IMR-90 (cell line): ENCODE results near the gene PLEKHG1. TPM values are rescaled to one million over a fixed set of nuclear protein-coding genes. Genes with fewer than 3 reads are reported as not detected.

Experiments used
- ATAC-seq: fragments of 200-7000 bp; cut with Tn5 transposase; 2 replicates; pipeline ENCODE4 v1.9.1; 2020; ENCODE audit warnings: low read depth, mild to moderate bottlenecking, moderate library complexity
- BruUV-seq: library from RNA; stranded (reverse); fragments of 400-500 nt; replicated peaks from 2 replicates; lab custom pipeline; 2021; lab: Mats Ljungman, UMichigan
- CTCF ChIA-PET: fragments of 300-600 bp; formaldehyde crosslinking; extraction: SDS; loops from one replicate; lab custom pipeline; 2021; ENCODE audit warnings: antibody characterized with exemption; lab: Yijun Ruan, JAX
- POLR2A ChIA-PET: fragments of 300-600 bp; sonication (Branson Sonifier 250); formaldehyde crosslinking; loops from one replicate; lab custom pipeline; 2022; ENCODE audit warnings: antibody characterized with exemption; ENCODE audit not compliant: unreplicated experiment; lab: Charles Lee
- DNase-seq: peaks from one replicate; pipeline ENCODE4 v3.0.0; 2013
- H2AFZ ChIP-seq: replicated peaks from 2 replicates; pipeline ENCODE3; 2013; ENCODE audit warnings: low read length, mild to moderate bottlenecking; ENCODE audit not compliant: poor library complexity
- H2AK5ac ChIP-seq: 2 replicates; pipeline ENCODE4 v1.6.1; 2013; ENCODE audit warnings: low read depth, low read length, inconsistent platforms
- H2AK9ac ChIP-seq: replicated peaks from 2 replicates; pipeline ENCODE3; 2013; ENCODE audit warnings: mild to moderate bottlenecking, low read depth, low read length, moderate library complexity; ENCODE audit not compliant: poor library complexity
- H2BK120ac ChIP-seq: 2 replicates; pipeline ENCODE4 v1.6.1; 2013; ENCODE audit warnings: low read depth, low read length, inconsistent platforms
- H2BK15ac ChIP-seq: 3 replicates; pipeline ENCODE4 v1.6.1; 2013; ENCODE audit warnings: low read depth, low read length, inconsistent platforms
- H2BK20ac ChIP-seq: 2 replicates; pipeline ENCODE4 v1.6.1; 2013; ENCODE audit warnings: low read depth, mild to moderate bottlenecking, inconsistent platforms, low read length, moderate library complexity
- H2BK5ac ChIP-seq: 2 replicates; pipeline ENCODE4 v1.6.1; 2013; ENCODE audit warnings: mild to moderate bottlenecking, low read depth, low read length, inconsistent platforms; ENCODE audit not compliant: poor library complexity, severe bottlenecking
- H3K14ac ChIP-seq: replicated peaks from 2 replicates; pipeline ENCODE4 v1.6.1; 2013; ENCODE audit warnings: low read depth, low read length, inconsistent platforms
- H3K18ac ChIP-seq: 2 replicates; pipeline ENCODE4 v1.6.1; 2013; ENCODE audit warnings: low read depth, low read length, control low read depth
- H3K23ac ChIP-seq: 2 replicates; pipeline ENCODE4 v1.6.1; 2013; ENCODE audit warnings: low read depth, low read length, inconsistent platforms
- H3K27ac ChIP-seq: 2 replicates; pipeline ENCODE4 v1.5.1; 2013; ENCODE audit warnings: mild to moderate bottlenecking, control low read depth, low read length; ENCODE audit not compliant: insufficient read depth
- H3K27me3 ChIP-seq: 2 replicates; pipeline ENCODE4 v1.6.1; 2013; ENCODE audit warnings: low read length; ENCODE audit not compliant: control insufficient read depth, insufficient read depth
- H3K36me3 ChIP-seq: 2 replicates; pipeline ENCODE4 v1.6.1; 2013; ENCODE audit warnings: low read length, mixed read lengths; ENCODE audit not compliant: control insufficient read depth, insufficient read depth
- H3K4ac ChIP-seq: 2 replicates; pipeline ENCODE4 v1.6.1; 2013; ENCODE audit warnings: low read depth, low read length, inconsistent platforms
- H3K4me1 ChIP-seq: 2 replicates; pipeline ENCODE4 v1.6.1; 2013; ENCODE audit warnings: low read length, mixed read lengths; ENCODE audit not compliant: control insufficient read depth, insufficient read depth
- H3K4me2 ChIP-seq: 2 replicates; pipeline ENCODE4 v1.6.1; 2013; ENCODE audit warnings: low read depth, mild to moderate bottlenecking, control low read depth, low read length, moderate library complexity
- H3K4me3 ChIP-seq: 2 replicates; pipeline ENCODE4 v1.5.1; 2013; ENCODE audit warnings: low read depth, mild to moderate bottlenecking, control low read depth, low read length, moderate library complexity; ENCODE audit not compliant: insufficient read depth
- H3K56ac ChIP-seq: 2 replicates; pipeline ENCODE4 v1.6.1; 2013; ENCODE audit warnings: low read length, inconsistent platforms; ENCODE audit not compliant: insufficient read depth; ENCODE audit errors: extremely low read depth
- H3K79me1 ChIP-seq, 2 experiments: 2 replicates each; pipeline ENCODE4 v1.6.1; 2013; ENCODE audit warnings: low read length in 2 of 2, inconsistent platforms in 1 of 2, low read depth in 1 of 2
- H3K9ac ChIP-seq: 2 replicates; pipeline ENCODE4 v1.6.1; 2013; ENCODE audit warnings: low read depth, low read length, control low read depth
- H3K9me1 ChIP-seq: 2 replicates; pipeline ENCODE4 v1.6.1; 2013; ENCODE audit warnings: low read length, inconsistent platforms; ENCODE audit not compliant: insufficient read depth
- H3K9me3 ChIP-seq: 2 replicates; pipeline ENCODE4 v1.6.1; 2013; ENCODE audit warnings: low read length; ENCODE audit not compliant: control insufficient read depth, insufficient read depth
- H4K20me1 ChIP-seq: 2 replicates; pipeline ENCODE4 v1.6.1; 2013; ENCODE audit warnings: low read length, inconsistent platforms; ENCODE audit not compliant: insufficient read depth
- H4K5ac ChIP-seq: 2 replicates; pipeline ENCODE4 v1.6.1; 2013; ENCODE audit warnings: mild to moderate bottlenecking, low read depth, low read length, control low read depth
- H4K8ac ChIP-seq, 2 experiments: 2 replicates each; pipeline ENCODE4 v1.6.1; 2013; ENCODE audit warnings: low read depth in 2 of 2, low read length in 2 of 2, control low read depth in 1 of 2, inconsistent platforms in 1 of 2
- H4K91ac ChIP-seq: 2 replicates; pipeline ENCODE4 v1.6.1; 2013; ENCODE audit warnings: low read depth, low read length, inconsistent platforms; ENCODE audit not compliant: insufficient read depth
- CEBPB ChIP-seq: IDR thresholded peaks from 2 replicates; pipeline ENCODE4 v1.6.1; 2012; ENCODE audit warnings: low read depth, low read length, improper control_type of control experiment
- CHD1 ChIP-seq: IDR thresholded peaks from 2 replicates; pipeline ENCODE4 v1.6.1; 2012; ENCODE audit warnings: low read depth, low read length, improper control_type of control experiment
- FOS ChIP-seq: fragments of 150-350 bp; IDR thresholded peaks from 2 replicates; pipeline ENCODE4 v1.6.1; 2016; ENCODE audit warnings: low read depth, low read length
- MAFK ChIP-seq: IDR thresholded peaks from 2 replicates; pipeline ENCODE4 v1.6.1; 2012; ENCODE audit warnings: low read depth, low read length, improper control_type of control experiment
- MAZ ChIP-seq: IDR thresholded peaks from 2 replicates; pipeline ENCODE4 v1.6.1; 2012; ENCODE audit warnings: low read depth, mild to moderate bottlenecking, low read length, improper control_type of control experiment, moderate library complexity, borderline replicate concordance
- MXI1 ChIP-seq: IDR thresholded peaks from 2 replicates; pipeline ENCODE4 v1.6.1; 2012; ENCODE audit warnings: low read depth, mild to moderate bottlenecking, low read length, moderate library complexity, borderline replicate concordance
- NFE2L2 ChIP-seq: fragments of 150-350 bp; IDR thresholded peaks from 2 replicates; pipeline ENCODE4 v1.6.1; 2016; ENCODE audit warnings: low read depth, mild to moderate bottlenecking, low read length
- POLR2A ChIP-seq: IDR thresholded peaks from 2 replicates; pipeline ENCODE4 v1.6.1; 2012; ENCODE audit warnings: mild to moderate bottlenecking, low read depth, low read length
- RAD21 ChIP-seq: IDR thresholded peaks from 2 replicates; pipeline ENCODE4 v1.6.1; 2012; ENCODE audit warnings: low read length, improper control_type of control experiment
- RCOR1 ChIP-seq: IDR thresholded peaks from 2 replicates; pipeline ENCODE4 v1.6.1; 2012; ENCODE audit warnings: mild to moderate bottlenecking, low read length, improper control_type of control experiment; ENCODE audit not compliant: insufficient replicate concordance
- RFX5 ChIP-seq: IDR thresholded peaks from 2 replicates; pipeline ENCODE4 v1.8.0; 2012; ENCODE audit warnings: low read depth, mild to moderate bottlenecking, low read length, moderate library complexity
- SMC3 ChIP-seq: fragments of 150-350 bp; IDR thresholded peaks from 2 replicates; pipeline ENCODE4 v1.6.1; 2016; ENCODE audit warnings: low read depth, mild to moderate bottlenecking, antibody characterized with exemption, low read length, moderate library complexity
- WGBS, 2 experiments: methylation state at CpG; one replicate each; pipeline versions ENCODE4 v1.1.5 to v1.1.7; 2013; ENCODE audit warnings: missing lambda C conversion rate in 2 of 2; ENCODE audit not compliant: insufficient read length in 1 of 2; ENCODE audit errors: extremely low coverage in 2 of 2; 5-methylcytosine and 5-hydroxymethylcytosine counted together
- dilution Hi-C: fragments of 300-500 bp; cut with HindIII; formaldehyde crosslinking; loops from one replicate; pipeline ENCODE4 v1.14.3; 2018; ENCODE audit warnings: low sequenced_read_pairs; ENCODE audit not compliant: unreplicated experiment
- in situ Hi-C: fragments of 300-500 bp; cut with MboI; formaldehyde crosslinking; loops from 3 replicates; pipeline ENCODE4 v1.14.3; 2019; ENCODE audit warnings: low sequenced_read_pairs, inconsistent platforms, mixed read lengths
- intact Hi-C: fragments of 100-400 bp; cut with micrococcal nuclease; formaldehyde crosslinking; loops from 2 replicates; pipeline ENCODE4 v1.10.0; 2022
- polyA plus RNA-seq, 3 experiments: library from polyadenylated mRNA; depleted of rRNA; stranded (reverse); fragments of >200 nt; gene quantifications; 2 replicates each; pipeline ENCODE4 v1.2.3, GENCODE V29; 2012; ENCODE audit warnings: low replicate concordance in 1 of 3
- total RNA-seq: library from RNA; depleted of rRNA; stranded (reverse); fragments of >200 nt; gene quantifications from 2 replicates; pipeline ENCODE4 v1.2.3, GENCODE V29; 2012
- TF ChIP-seq, protein P1 (sequence below): fragments of 150-350 bp; IDR thresholded peaks from 2 replicates; pipeline ENCODE4 v1.6.1; 2017; ENCODE audit warnings: mild to moderate bottlenecking, antibody characterized with exemption, low read length, low read depth
- TF ChIP-seq, protein P2 (sequence below): fragments of 150-350 bp; IDR thresholded peaks from 2 replicates; pipeline ENCODE4 v1.6.1; 2016; ENCODE audit warnings: low read depth, mild to moderate bottlenecking, low read length, moderate library complexity, borderline replicate concordance
- TF ChIP-seq, protein P3 (sequence below): conservative IDR thresholded peaks from 2 replicates; pipeline ENCODE4 v1.5.1; 2012; ENCODE audit warnings: mild to moderate bottlenecking, low read depth, low read length, improper control_type of control experiment

PLEKHG1 gene
- total and polyA plus RNA-seq, 2 of the 4 experiments (the other 2 are of a cell fraction) = 0.09 to 0.36 TPM

- in situ Hi-C loops (no loop called here), dilution Hi-C loops (no loop called here), intact Hi-C loops (loop anchor here (10.0 kb wide), 1 partner anchor 215 kb away; no protein-coding TSS in a partner anchor)
- TF ChIP-seq RCOR1 (no peak), CEBPB (no peak), FOS (no peak), MAFK (no peak), RAD21 (no peak), POLR2A (no peak), SMC3 (no peak), NFE2L2 (no peak), RFX5 (no peak), MAZ (no peak), MXI1 (no peak), CHD1 (no peak)
- TF ChIP-seq, protein P1, sequence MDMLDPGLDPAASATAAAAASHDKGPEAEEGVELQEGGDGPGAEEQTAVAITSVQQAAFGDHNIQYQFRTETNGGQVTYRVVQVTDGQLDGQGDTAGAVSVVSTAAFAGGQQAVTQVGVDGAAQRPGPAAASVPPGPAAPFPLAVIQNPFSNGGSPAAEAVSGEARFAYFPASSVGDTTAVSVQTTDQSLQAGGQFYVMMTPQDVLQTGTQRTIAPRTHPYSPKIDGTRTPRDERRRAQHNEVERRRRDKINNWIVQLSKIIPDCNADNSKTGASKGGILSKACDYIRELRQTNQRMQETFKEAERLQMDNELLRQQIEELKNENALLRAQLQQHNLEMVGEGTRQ = no peak
- TF ChIP-seq, protein P2, sequence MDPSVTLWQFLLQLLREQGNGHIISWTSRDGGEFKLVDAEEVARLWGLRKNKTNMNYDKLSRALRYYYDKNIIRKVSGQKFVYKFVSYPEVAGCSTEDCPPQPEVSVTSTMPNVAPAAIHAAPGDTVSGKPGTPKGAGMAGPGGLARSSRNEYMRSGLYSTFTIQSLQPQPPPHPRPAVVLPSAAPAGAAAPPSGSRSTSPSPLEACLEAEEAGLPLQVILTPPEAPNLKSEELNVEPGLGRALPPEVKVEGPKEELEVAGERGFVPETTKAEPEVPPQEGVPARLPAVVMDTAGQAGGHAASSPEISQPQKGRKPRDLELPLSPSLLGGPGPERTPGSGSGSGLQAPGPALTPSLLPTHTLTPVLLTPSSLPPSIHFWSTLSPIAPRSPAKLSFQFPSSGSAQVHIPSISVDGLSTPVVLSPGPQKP = no peak
- TF ChIP-seq, protein P3, sequence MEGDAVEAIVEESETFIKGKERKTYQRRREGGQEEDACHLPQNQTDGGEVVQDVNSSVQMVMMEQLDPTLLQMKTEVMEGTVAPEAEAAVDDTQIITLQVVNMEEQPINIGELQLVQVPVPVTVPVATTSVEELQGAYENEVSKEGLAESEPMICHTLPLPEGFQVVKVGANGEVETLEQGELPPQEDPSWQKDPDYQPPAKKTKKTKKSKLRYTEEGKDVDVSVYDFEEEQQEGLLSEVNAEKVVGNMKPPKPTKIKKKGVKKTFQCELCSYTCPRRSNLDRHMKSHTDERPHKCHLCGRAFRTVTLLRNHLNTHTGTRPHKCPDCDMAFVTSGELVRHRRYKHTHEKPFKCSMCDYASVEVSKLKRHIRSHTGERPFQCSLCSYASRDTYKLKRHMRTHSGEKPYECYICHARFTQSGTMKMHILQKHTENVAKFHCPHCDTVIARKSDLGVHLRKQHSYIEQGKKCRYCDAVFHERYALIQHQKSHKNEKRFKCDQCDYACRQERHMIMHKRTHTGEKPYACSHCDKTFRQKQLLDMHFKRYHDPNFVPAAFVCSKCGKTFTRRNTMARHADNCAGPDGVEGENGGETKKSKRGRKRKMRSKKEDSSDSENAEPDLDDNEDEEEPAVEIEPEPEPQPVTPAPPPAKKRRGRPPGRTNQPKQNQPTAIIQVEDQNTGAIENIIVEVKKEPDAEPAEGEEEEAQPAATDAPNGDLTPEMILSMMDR = no peak
- no peak overlapping the region for H2AK9ac ChIP-seq
- no peaks in the 10 kb centered on the region for H3K79me1 ChIP-seq
- no peak overlapping the region for H3K18ac ChIP-seq
- no peak overlapping the region for H3K4ac ChIP-seq
- peak overlapping the region; percentile 41 for H3K4me3 ChIP-seq
- no peak overlapping the region for H4K5ac ChIP-seq
- H3K9me1 ChIP-seq = no peaks in the 10 kb centered on the region
- H3K9ac ChIP-seq = no peak overlapping the region
- 1% methylated on average over 20 of the region's 38 CpGs; no CpG with 5 or more reads in 1 of the 2 experiments for WGBS, 2 experiments
- H3K4me1 ChIP-seq = no peaks in the 10 kb centered on the region
- no peaks in the 10 kb centered on the region for H3K36me3 ChIP-seq
- H2AFZ ChIP-seq = peak overlapping the region; percentile 83
- CTCF ChIA-PET = no interaction called here
- H3K4me2 ChIP-seq = no peak overlapping the region; the same call in 1 of the 2 replicates
- H2BK20ac ChIP-seq = no peak overlapping the region
- no peaks in the 10 kb centered on the region for H3K9me3 ChIP-seq
- DNase-seq (no peak), ATAC-seq (peak; percentile 16)
- H3K27ac ChIP-seq = no peak overlapping the region
- H4K20me1 ChIP-seq = no peaks in the 10 kb centered on the region
- H3K56ac ChIP-seq = no peak overlapping the region
- no peak overlapping the region for H2AK5ac ChIP-seq
- no peak overlapping the region for H2BK15ac ChIP-seq
- no peak overlapping the region for H3K23ac ChIP-seq
- H2BK120ac ChIP-seq = no peak overlapping the region
- no peak overlapping the region for H2BK5ac ChIP-seq
- H4K91ac ChIP-seq = no peak overlapping the region
- POLR2A ChIA-PET = no interaction called here
- no peak overlapping the region for H3K14ac ChIP-seq
- peaks cover 45% of the 10 kb centered on the region for H3K27me3 ChIP-seq
- no TSS peak for BruUV-seq
- no peak overlapping the region for H4K8ac ChIP-seq
Observed at GRCh38 chr6:150600010-150600300, 270 bp downstream of the PLEKHG1 start.
